ENCODE results near the gene PPP1R12B.
"Not testable (repeated sequence)": the region's sequence is repeated elsewhere in the genome, so short reads cannot be mapped to it uniquely, and the experiment has no call there.

GRCh38 chr1:202619012-202619411 lies 270.5 kb downstream of the PPP1R12B start:
- not testable (repeated sequence) for TF ChIP-seq CTCF, POLR2A (IDR thresholded peaks at IDR 0.05)
